MV-4-11 (cell line): ENCODE measurements around the gene ZNF541.

Experiments used
- DNase-seq: peaks from one replicate; lab custom pipeline; 2025; lab: John Stamatoyannopoulos, UW

The ZNF541 gene, protein sequence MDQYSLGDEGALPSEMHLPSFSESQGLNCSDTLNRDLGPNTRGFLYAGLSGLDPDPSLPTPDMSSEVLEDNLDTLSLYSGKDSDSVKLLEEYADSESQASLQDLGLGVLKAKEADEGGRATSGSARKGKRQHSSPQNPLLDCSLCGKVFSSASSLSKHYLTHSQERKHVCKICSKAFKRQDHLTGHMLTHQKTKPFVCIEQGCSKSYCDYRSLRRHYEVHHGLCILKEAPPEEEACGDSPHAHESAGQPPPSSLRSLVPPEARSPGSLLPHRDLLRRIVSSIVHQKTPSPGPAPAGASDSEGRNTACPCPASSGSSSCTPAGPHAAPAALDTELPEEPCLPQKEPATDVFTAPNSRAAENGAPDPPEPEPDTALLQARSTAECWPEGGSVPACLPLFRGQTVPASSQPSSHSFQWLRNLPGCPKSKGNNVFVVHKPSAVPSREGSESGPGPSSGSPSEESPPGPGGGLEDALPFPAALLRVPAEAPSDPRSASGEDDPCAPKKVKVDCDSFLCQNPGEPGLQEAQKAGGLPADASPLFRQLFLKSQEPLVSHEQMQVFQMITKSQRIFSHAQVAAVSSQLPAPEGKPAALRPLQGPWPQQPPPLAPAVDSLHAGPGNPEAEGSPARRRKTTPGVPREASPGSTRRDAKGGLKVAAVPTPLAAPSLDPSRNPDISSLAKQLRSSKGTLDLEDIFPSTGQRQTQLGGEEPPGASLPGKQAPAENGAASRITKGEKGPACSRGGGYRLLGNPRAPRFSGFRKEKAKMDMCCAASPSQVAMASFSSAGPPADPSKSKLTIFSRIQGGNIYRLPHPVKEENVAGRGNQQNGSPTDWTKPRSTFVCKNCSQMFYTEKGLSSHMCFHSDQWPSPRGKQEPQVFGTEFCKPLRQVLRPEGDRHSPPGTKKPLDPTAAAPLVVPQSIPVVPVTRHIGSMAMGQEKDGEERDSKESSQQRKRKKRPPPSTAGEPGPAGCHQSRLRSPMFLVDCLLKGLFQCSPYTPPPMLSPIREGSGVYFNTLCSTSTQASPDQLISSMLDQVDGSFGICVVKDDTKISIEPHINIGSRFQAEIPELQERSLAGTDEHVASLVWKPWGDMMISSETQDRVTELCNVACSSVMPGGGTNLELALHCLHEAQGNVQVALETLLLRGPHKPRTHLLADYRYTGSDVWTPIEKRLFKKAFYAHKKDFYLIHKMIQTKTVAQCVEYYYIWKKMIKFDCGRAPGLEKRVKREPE (N-terminal part only)

GRCh38 chr19:47573071-47574026 lies at the start of gene ZNF541:
TSS of gene ZNF541 (minus strand) at chr19:47573148. CDS start at chr19:47555856, 17,292 bp downstream.
- no peak for DNase-seq

DNA sequence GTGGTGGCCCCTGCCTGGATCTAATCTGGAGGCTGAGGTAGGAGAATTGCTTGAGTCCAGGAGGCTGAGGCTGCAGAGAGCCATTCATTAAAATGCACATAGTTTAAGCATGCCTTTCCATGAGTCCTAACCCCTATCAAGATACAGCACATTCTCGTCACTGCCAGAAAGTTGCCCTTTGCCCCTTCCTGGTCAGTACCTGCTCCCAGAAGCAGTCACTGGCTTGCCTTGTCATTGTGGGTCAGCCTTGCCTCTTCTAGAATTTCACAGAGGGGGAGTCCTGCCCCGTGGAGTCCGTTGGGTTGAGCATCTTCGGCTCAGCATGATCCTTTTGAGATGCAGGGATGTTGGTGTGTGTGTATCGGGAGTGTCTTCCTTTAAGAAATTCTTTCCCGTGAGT lies 46.8 kb upstream of the ZNF541 start:
- no peak for DNase-seq

DNA sequence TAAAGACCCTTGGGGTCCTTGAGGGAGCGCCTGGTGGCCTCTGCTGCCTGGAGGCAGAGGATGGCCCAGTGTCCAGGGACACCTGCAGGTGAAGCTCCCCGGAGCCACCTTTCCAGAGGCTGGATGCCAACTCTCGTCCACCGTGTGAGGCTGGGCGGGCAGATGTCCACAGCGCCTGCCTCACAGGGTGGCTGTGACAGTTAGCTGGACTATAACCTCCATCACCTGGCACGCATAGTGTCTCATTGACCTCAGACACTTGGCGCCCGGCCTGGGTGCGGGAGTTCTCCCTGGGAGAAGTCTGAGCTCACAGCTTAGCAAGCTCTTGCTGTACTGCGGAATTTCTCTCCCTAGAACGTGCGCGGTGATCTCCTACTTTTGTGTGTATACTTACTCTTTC lies 45.8 kb upstream of the ZNF541 start:
- DNase-seq: no peak

DNA sequence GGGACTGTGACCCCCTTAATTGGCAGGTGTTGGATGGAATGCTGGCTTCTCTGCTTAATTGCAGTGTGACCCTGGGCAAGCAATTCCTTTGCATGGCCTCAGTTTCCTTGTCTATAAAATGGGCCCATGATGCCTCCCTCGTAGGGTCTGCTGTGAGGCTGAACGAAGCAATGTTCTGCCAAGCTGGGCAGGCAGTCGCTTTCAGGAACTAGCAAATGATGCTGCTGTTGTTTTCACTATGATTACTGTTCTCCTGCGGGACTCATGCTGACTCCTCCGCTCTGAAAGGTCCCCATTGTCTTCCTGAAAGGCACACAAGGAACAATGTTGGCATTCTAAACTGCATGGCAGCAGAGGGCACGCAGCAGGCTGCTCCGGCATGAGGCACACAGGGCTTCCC lies 42.8 kb upstream of the ZNF541 start:
- no peak for DNase-seq

DNA sequence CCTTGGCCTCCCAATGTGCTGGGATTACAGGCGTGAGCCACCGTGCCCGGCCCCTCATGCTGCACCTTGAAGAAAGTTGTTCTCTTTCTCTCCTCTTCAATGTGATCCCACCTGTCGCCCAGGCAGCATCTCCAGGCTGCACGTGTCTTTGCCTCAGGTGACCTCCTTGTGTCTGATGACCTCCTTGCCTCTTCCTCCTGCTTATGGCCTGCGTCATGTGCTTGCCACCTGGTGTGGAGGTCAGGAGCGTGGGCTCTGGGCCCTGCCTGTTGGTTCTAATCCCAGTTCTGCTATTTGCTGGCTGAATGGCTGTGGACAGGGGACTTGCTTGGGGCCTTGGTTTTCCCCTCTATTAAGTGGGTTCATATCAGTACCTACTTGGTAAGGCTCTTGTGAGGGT lies 42.3 kb upstream of the ZNF541 start:
- no peak for DNase-seq

- no peak for DNase-seq
Measured at GRCh38 chr19:47614559-47614958, 41.6 kb upstream of the ZNF541 start.

- DNase-seq: no peak
Measured at GRCh38 chr19:47614021-47614295, 41.0 kb upstream of the ZNF541 start.

GRCh38 chr19:47613165-47614020 lies 40.4 kb upstream of the ZNF541 start:
- no peak for DNase-seq

DNA sequence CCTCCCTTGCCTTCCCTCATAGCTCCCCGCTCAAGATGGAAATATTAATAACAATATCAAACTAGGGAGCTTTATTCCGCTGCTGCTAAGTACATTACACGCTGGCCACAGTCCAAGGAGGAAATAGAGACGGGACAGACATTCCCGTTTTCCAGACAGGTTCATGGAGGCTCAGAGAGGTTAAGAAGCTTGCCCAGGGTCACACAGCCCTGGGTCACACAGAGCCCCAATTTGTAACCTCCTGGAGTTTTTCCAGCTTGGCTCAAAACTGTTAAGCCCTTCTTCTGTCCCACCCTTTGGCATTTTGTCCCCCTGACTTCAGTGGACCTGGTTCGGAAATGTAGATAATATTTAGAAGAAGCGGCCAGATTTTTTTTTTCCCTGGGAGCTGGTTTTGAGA lies 38.0 kb upstream of the ZNF541 start:
- no peak for DNase-seq

DNA sequence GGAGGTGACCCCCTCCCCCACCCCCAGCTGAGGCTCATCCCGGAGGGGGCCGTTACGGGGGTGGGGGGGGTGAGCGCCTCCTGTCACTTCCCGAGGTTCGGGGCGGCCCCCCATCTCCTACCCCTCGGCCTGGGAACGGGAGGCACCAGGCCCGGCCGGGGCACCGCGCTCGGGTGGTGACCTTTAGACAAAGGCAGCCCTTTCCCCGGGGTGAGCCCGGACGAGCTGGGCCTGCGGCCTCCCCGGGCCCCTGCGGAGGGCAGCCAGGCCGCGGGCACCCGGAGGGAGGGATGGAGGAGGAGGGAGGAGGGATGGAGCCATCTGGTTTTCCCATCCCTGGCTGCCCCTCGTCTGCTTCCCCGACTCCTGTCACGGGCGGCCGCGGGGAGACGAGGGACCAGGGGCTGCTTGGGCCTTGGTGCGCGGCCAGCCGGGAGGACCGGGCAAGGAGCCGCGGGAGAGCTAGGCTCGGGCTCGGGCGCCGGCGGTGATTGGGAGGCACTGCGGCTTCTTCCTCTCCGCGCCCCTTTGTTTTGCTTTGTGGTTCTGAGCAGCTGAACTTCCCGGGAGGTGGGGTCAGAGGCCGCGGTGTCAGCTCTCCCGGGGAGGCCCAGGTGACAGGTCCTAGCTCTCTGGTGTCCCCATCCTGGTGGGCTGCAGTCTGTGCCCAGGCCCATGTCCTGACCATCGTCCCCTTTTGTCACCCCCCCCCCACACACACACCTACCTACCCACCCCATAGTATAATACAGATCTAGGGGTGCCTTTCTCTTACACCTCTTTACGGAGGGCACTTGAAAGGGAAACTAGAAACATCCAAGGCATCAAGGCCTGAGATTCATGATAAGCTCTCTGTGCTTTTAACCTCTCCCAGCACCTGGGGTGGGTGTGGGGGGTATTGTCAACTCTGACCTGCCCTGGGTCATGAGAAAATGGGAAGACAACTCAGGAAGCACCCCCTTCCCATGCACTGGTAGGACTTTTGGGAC lies 37.3 kb upstream of the ZNF541 start:
- DNase-seq: peak; percentile 12

- DNase-seq: peak; percentile 80
Measured at GRCh38 chr19:47608969-47609905, 36.3 kb upstream of the ZNF541 start, which contains the start of gene BICRA. TSS of gene BICRA (plus strand) at chr19:47609134. CDS start at chr19:47673575, 64,441 bp downstream.

- DNase-seq: peak; percentile 88
Measured at GRCh38 chr19:47608074-47608918, 35.3 kb upstream of the ZNF541 start.

- DNase-seq: no peak
Measured at GRCh38 chr19:47607564-47608073, 34.7 kb upstream of the ZNF541 start.

DNA sequence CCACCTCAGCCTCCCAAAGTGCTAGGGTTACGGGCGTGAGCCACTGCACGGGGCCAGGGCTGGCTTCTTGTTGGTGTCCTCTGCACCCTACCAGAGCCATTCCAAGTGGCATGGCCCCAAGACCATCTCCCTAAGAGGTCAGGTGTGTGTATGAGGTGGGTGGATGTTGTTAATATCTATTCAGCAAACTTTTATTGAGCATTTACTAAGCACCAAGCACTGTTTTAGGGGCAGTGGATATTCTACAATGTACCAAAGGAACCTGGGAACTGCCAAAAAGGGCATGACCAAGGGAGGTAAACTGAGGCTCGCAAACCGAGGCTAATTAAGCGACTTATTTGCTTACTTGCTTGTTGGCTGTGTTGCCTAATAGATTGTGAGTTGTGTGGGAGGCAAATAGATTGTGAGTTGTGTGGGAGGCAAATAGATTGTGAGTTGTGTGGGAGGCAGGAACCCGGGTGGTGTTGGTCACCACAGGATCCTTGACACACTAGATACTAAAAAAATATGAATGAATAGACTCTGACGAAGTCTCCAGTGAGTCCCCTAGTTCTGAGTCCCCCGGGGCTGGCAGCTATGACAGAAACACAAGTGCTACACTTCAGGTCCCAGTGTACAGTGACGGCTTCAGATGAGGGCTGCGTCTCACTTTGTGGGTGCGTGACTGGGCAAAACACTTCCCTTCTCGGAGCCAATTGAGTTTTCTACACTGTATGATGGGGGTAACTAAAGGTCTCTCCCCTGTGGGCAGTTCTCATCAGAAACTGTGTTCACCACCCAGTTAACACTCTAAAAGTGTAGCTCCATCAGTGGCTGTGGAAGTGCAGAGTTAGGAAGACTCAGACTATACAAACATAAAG lies 31.0 kb upstream of the ZNF541 start:
- DNase-seq: peak; percentile 36

DNA sequence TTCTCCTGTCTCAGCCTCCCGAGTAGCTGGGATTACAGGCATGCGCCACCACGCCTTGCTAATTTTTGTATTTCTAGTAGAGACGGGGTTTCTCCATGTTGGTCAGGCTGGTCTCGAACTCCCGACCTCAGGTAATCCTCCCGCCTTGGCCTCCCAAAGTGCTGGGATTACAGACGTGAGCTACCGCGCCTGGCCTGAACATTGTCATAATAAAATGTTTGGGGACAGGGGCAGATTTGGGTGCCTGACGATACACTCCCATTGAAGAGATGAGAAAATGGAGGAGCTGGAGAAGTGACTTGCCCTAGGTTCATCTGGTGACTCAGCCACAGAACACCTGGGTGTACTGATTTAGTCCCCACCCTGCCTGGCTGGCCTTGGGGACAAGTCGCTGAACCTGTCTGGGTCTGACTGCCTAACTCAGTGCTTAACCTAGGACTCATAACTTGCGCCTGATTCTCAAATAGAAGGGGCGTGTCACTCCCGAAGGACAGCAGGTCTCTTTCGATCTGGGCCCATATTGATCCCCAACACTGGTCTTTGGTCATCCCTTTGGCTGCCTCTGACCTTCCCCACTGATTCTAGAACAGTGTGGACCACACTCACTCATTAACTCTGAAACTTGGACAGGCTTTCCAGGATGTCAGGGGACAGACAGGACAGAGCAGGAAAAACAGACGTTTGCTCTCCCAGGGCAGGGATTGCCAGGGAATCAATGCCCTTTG lies 28.4 kb upstream of the ZNF541 start:
- no peak for DNase-seq
